SW480 (cell line): ENCODE measurements around the gene CPLX4.
A peak's percentile ranks its signal among the peaks of the same experiment; 100 is the strongest.
"Not testable (repeated sequence)": the region's sequence is repeated elsewhere in the genome, so short reads cannot be mapped to it uniquely, and the experiment has no call there.

Experiments
- DNase-seq: peaks from one replicate; pipeline ENCODE4 v3.0.0-alpha.2; 2016; ENCODE audit warnings: low spot score

The CPLX4 gene

GRCh38 chr18:59269563-59270119 is 48.8 kb downstream of the CPLX4 start:
- DNase-seq = no peak

GRCh38 chr18:59268721-59269562 is 49.5 kb downstream of the CPLX4 start:
- peak; percentile 3 for DNase-seq

GRCh38 chr18:59268127-59268720 is 50.2 kb downstream of the CPLX4 start:
- DNase-seq = no peak

- DNase-seq = no peak
These were observed 50.8 kb downstream of the CPLX4 start for GRCh38 chr18:59267503-59268126.

GRCh38 chr18:59266886-59267502 is 51.5 kb downstream of the CPLX4 start:
- no peak for DNase-seq

- no peak for DNase-seq
These were observed 52.0 kb downstream of the CPLX4 start for GRCh38 chr18:59266459-59266858.

GRCh38 chr18:59265974-59266369 is 52.5 kb downstream of the CPLX4 start:
- DNase-seq = no peak

GRCh38 chr18:59265246-59265973 is 53.0 kb downstream of the CPLX4 start:
- no peak for DNase-seq

GRCh38 chr18:59264651-59265245 is 53.7 kb downstream of the CPLX4 start:
- no peak for DNase-seq

GRCh38 chr18:59264121-59264571 is 54.3 kb downstream of the CPLX4 start:
- DNase-seq = no peak

GRCh38 chr18:59263661-59264060 is 54.8 kb downstream of the CPLX4 start:
- DNase-seq = peak; percentile 2

GRCh38 chr18:59262243-59262642 is 56.2 kb downstream of the CPLX4 start:
- DNase-seq = not testable (repeated sequence)

- DNase-seq = not testable (repeated sequence)
These were observed 56.6 kb downstream of the CPLX4 start for GRCh38 chr18:59261842-59262241.

GRCh38 chr18:59255491-59255890 is 63.0 kb downstream of the CPLX4 start:
- not testable (repeated sequence) for DNase-seq

- DNase-seq = peak; percentile 45
These were observed 69.2 kb downstream of the CPLX4 start for GRCh38 chr18:59249199-59249774.

- DNase-seq = no peak
These were observed 71.7 kb downstream of the CPLX4 start for GRCh38 chr18:59246796-59247195.
